ENCODE measurements around the gene MIS18A.
"Not testable (repeated sequence)": the region's sequence is repeated elsewhere in the genome, so short reads cannot be mapped to it uniquely, and the experiment has no call there.

Gene MIS18A, protein sequence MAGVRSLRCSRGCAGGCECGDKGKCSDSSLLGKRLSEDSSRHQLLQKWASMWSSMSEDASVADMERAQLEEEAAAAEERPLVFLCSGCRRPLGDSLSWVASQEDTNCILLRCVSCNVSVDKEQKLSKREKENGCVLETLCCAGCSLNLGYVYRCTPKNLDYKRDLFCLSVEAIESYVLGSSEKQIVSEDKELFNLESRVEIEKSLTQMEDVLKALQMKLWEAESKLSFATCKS

DNA sequence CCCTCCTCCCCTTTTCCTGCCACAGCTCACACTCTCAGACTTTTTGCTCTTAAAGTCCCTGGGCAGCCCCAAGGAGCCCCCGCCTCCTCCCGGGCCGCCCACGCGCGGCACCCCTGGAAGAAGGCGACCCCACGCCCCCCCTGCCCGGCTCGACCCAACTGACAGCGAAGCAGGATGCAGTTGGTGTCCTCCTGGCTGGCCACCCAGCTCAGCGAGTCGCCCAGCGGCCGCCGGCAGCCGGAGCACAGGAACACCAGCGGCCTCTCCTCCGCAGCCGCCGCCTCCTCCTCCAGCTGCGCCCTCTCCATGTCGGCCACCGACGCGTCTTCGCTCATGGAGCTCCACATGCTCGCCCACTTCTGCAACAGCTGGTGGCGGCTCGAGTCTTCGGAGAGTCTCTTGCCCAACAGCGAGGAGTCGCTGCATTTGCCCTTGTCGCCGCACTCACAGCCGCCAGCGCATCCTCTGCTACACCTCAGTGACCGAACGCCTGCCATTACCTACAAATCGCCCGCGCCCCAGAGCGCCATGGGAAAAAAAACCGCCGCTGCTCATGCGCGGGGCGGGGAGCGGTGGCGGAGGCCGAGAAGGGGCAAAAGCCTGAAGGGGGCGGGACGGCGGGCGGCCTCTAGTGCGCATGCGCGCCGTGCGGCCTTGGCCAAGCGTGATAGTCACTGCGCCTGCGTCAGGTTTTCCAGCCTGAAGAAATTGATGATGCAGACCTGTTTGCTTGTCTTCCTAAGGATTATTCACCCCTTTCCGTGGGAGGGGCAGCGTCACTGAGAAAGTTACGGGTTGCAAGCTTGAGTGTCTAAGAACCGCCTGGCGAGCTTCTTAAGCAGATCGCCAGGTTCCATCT, at the start of gene MIS18A:
TSS of gene MIS18A (minus strand) at position 532 of the 859 bp plus-strand sequence. CDS start at position 497, 35 bp downstream.
- DNase-seq, result peak; percentile 98

DNA sequence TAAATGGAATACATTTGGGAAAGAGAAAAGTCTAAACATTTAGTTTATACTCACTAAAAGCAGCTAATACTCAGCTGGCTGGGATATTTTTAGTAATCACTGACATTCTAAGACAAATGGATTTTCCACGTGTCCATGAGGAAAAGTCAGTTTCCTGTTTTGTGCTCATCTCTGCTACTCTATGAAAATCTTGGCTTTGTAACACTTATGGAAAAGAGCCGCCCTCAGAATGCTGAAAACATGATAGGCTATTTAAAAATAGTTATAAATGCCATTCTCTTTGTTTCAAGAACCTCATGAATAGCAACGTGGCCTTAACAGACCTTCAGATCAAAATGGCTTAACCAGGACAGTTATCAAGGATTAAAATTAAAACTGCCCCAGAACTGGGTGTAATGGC, 49.7 kb upstream of the MIS18A start:
- DNase-seq, result no peak

DNA sequence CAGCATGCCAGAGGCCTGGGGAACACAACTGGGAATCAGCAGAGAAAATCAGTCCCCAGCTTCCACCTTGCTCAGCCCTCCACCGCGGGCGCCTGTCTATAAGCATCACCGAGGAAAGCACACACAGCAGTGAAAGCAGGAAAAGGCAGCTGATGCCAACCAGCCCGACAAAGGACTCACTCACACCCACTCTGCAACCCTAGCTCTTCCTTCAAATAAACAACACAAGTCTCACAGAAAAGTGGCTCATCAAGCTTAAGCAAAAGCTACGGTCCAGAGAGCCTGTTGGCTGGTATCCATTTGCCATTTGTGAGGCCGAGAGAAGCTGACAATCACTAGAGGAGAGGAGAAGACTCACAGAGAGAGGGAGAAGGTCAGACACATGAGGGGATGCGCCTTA, 46.9 kb upstream of the MIS18A start:
- DNase-seq, result no peak

DNA sequence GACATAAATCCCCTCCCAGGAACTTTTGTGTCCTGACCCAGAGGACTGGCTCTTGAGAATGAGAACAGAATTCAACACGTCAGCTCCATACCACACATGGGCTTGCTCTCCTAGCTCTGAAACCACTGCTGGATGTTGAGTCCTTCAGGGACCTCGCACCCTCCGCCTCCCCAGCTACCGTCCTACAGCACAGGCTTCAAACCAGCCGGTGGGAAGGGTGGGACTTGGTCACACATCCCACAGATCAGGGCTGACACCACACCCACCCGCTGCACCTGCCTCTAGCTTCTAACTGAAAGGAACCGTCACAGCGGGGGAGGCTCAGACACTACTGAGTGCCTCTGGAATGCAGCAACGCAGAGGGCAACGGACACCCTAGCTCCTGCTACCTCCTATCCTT, 43.8 kb upstream of the MIS18A start:
- no peak for DNase-seq

DNA sequence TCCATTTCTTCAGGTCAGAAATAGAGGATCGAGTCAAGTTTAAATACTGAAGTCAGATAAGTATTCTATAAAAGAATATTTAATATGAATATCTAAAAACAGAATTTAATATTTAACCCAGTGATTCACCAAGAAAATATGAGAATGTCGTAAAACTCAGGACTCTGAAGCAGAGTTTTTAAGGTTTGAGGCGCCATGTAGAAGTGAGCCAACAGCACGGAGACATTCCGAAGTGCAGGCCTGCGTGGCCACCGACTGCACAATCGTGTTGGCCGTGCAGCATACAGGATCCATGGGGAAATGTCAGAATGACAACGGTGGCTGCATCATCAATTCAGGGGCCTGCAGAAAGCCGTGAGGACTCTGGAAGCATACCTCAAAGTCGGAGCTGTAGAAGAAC, 43.3 kb upstream of the MIS18A start:
- no peak for DNase-seq

DNA sequence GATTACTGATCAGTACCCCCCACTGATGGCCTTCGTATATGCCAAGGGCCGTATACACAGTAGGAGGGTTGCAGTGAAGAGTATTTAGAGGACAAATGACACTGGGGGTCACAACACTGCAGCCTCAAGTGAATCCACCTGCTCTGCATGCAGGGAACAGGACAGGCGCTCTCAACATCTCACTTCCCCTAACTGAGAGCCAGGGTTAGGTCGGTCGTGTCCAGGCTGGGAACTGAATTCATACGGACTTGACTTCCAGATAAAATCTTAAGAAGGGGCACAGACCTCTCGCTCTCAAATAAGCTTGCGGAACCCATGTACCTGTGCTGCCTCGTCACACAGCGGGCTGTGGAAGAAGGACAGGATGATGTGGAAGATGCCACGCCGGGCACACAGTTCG, 42.6 kb upstream of the MIS18A start:
- no peak for DNase-seq

DNA sequence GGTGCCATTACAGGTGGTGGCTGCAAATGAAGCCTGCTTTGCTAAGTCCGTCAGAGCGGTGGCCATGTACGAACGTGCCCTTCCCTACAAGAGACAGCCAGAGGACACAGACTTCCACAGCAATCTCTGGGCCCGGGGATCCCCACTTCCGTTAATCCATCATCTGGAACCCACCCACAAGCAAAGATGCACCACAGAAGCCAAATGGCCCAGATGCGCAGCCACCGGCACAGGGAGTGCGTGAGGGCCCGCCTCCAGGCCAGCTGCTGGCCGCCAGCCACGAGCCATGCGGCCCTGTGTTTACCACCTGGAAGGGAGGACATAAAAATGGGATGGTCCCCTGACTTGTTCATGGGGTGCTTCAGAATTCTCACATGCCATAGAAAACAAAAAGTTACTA, 41.9 kb upstream of the MIS18A start:
- DNase-seq, result no peak

DNA sequence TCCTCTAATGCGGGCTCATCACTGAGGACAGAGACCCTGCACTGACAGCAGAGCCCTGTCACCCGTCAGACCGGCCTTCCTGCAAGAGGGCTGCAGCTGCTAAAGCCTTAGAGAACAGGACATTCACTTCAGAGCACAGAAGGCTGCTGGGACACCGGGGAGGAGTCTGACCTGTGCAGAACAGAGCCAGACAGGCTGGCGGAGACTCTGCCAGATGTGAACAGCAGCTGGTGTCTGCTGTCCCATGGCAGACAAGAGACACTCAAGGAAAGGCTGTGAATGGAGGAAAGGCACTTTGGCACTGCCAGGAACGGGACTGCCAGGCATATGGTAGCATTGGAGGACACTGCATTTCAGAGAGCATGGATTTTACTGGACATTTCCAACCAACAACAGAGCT, 41.2 kb upstream of the MIS18A start:
- DNase-seq, result no peak

DNA sequence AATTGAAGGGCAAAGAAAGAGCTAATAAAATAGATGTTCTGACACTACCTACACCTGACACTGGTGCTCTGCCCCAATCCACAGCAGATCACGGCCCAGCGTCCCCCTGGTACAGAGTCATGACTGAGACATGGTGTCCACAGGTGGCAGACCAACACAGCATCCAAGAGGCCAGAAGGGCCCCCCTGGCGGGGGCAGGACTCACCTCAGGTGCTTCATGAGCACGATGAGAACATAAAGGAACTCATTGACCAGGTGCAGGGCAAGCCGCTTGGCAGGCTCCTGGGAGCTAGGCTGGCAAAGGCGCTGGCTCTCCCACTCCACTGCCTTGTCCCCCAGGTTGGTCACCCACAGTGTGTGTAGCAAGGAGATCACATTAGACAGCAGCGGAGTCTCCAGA, 40.2 kb upstream of the MIS18A start:
- no peak for DNase-seq

DNA sequence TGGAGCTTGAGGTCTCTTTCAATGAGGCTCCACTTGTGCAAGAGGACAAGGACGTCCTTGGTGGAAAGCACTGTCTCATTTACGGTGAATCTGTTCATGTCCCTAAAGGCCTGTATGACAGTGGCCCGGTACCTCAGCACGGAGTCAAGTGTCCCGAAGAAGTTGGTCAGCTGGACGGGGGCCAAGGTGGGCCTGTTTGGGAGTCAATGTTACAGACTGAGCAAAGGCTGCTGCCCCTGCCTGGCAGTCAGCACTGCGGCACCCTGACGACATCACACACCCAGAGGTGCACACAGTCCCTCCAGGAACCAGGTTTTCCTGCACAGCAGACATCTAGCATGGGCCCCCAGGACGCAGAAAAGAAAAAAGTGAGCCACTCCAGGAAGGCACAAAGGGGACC, 38.9 kb upstream of the MIS18A start:
- DNase-seq, result no peak

DNA sequence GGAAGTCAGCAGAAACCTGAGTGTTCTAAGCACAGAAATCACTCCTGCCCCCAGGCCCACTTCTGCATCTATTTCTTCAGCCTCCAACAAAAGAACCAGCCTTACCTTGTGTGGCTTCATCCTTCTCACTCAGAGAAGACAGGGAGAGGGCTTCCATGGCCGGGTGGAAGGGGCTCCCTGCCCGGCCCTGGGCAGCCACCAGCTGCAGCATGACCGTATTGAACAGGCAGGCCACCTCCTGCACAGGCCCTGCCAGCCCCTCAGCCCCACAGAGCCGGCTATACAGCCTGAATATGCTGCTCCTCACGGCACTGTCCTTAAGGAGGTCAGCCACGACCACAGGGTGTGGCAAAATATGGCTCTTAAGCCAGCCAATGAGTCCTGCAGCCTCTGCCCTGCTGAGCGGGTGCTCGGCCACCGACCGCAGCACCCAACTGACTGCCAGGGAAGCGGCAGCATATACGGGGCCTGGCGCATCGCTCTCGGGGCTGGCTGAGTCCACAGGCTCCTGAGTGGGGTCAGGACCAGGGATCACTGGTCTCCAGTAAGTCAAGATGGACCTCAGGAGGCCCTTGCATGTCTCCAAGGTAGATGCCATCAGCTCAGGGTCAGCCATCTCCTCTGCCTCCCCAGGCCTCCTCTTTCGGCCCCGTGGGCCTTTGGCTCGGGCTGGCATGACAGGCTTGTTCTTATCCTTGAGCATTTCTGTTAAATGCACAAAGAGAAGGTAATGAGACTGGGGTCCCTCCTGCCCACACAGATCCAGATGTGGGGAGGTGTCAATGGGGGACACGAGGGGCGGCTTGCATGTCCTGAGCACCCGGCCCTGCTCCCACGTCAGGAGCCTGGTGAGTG, 37.7 kb upstream of the MIS18A start:
- no peak for DNase-seq

DNA sequence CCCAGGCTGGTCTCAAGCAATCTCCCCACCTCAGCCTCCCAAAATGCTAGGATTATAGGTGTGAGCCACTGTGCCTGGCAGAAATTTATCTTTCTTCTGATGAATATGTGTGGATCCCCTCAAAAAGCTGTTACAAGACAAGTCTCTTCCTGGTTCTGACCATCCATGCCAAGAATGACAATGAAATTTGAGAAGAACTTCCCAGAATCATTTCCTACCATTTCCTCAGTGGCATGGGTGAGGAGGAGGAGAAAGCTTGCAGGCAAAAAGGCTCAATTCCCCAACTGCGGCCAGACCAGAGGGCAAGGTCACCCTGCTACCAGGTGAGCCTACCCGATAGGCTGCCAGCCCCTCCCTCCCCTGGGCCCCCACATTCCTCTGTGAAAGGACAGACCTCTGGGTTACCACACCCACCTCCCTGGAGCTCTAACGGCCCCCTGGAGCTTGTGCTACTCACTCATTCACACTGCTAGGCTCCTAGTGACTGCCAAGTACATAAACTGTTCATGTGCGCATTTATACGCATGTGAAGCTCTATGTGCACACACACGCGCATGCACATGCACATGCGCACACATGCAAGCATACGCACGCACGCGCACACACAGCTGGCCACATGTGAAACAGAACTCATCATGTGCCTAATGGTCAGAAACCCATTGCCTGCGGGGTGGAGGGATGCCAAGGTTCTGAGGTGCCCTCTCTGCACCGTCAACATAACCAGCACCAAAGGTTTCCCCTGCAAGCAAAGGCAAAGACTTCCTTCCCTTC, 36.8 kb upstream of the MIS18A start:
- DNase-seq, result no peak

DNA sequence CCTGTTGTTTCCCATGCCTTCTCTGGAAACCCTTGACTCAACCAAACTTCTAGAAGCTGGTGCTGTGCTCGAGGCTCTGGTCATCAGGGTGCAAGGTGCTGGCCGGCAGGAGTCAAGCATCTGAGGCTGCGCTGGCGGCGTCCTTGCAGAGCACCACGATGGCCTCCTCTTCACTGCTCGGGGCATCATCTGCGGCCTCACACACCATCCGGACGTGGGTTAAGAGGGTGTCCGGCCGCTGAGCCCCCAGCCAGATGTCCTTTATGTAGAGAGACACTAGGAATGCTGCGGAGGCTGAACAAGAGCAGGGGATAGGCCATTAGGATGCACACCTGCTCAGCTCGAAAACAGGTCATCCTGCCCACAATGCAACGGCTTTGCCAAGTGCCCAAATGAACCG, 36.0 kb upstream of the MIS18A start:
- no peak for DNase-seq

DNA sequence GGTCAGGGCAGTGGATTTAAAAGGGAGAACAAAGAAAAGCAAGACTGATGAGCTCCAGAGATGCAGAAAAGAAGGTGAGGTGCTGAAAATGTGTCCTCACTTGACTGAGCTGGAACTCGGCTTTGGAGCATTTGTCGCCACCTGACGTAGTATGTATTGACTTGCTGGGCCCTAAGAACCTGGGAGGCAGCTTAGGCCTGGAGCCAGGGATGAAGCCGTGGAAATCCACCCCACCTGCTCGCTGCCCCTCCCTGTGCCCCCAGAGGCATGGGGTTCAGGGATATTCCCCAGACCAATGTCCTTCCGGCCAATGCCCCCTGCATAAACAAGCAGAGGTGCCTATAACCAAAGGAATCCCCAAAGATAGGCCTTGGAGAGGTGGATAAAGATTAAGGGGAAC, 34.1 kb upstream of the MIS18A start:
- no peak for DNase-seq

DNA sequence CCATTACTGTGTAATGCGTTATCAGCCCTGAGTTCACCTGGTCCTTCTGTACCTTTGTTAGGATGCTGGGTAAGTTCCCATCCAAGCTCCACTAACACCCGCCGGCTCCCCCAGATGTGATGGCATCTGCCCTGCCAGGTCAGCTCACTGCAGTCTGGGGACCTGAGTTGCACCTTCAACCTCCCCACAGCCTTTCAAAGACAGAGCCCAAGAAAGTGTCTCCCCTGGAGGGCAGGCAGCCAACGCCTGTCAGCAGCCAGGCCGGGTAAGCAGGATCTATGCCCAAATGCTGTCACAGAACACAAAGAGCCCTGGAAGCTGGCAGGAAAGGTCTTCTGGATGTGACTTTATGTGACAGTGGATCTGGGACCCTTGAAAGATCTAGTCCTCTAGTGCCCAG, 33.5 kb upstream of the MIS18A start:
- no peak for DNase-seq

DNA sequence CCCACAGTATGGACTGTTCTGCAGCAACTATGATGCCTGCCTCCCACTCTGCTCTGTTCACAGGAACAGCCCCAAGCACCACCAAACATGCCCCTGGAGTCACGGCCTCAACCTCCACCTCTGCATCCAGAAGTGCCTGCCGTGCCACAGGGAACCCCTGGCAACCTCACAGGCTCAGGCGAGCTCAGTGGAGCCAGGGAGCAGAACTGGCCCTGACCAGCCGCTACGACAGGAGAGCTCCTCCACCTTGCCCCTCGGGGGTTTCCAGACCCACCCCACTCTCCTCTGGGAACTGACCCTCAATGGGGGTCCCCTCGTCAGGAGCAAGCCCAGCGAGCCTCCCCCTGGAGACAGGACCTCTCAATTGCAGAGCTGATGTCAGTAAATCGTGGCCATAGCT, 32.8 kb upstream of the MIS18A start:
- DNase-seq, result no peak

DNA sequence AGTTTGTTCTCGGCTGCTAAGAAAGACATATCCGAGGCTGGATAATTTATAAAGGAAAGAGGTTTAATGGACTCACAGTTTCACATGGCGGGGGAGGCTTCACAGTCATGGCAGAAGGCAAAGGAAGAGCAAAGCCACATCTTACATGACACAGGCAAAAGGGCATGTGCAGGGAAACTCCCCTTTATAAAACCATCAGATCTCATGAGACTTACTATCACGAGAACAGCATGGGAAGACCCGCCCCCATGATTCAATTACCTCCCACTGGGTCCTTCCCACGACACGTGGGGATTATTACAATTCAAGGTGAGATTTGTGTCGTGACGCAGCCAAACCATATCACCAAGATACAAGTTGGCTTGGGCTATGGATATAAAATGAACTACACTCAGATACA, 32.1 kb upstream of the MIS18A start:
- DNase-seq, result not testable (repeated sequence)

DNA sequence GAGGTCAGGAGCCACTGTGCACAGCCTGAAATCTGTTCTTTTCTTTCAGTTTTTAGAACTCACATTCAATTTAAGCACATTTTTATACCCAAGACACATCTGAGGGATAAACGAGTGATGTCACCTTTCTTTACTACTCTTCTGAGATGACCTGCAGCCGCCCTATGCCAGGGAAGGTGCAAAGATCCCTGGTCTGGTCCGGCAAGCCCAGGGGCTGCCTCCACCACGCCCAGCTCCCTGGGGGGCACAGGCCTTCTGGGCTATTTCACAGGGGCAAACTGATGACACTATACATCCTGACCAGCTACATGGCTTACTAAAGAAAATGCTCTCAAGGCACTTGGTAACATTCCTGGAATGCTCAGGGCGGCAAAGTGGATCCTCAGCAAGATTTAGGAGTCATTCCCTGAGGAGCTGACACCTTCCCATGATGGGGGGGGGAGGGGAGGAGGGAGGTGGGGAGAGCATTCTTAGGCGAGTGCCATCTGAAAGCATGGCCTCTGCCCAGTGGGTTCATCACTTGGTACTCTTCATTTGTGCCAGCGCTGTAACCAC, 31.1 kb upstream of the MIS18A start:
- no peak for DNase-seq

DNA sequence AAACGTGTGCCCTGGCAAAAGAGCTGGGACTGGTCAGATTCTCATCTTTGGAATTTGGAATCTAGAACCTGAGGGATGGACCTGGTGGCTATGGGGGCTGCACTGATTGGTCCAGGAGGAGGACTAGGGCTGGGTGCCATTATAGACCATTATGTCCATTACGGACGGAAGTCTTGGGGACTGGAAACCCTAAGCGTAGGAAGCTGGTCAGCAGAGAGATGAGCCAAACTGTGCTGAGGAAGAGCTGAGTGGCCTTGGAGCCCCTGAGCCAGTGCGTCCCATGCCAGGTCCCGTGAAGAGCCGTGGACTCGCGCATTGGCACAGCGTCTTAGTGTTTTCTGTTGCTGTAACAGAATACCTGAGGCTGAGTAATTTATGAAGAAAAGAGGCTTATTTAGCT, 29.8 kb upstream of the MIS18A start:
- no peak for DNase-seq

DNA sequence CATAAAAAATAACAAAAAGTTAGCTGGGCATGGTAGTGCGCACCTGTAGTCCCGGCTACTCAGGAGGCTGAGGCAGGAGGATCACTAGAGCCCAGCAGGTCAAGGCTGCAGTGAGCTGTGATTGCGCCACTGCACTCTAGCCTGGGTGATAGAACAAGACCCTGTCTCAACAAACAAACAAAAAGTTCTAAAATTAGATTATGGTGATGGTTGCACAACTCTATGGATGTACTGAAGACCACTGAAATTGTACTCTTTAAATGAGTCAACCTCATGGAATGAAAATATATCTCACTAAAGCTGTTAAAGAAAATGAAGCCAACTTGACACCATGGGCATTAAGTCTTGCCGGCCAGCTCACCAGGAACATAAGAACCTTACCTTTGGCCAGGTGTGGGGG, 28.9 kb upstream of the MIS18A start:
- no peak for DNase-seq

DNA sequence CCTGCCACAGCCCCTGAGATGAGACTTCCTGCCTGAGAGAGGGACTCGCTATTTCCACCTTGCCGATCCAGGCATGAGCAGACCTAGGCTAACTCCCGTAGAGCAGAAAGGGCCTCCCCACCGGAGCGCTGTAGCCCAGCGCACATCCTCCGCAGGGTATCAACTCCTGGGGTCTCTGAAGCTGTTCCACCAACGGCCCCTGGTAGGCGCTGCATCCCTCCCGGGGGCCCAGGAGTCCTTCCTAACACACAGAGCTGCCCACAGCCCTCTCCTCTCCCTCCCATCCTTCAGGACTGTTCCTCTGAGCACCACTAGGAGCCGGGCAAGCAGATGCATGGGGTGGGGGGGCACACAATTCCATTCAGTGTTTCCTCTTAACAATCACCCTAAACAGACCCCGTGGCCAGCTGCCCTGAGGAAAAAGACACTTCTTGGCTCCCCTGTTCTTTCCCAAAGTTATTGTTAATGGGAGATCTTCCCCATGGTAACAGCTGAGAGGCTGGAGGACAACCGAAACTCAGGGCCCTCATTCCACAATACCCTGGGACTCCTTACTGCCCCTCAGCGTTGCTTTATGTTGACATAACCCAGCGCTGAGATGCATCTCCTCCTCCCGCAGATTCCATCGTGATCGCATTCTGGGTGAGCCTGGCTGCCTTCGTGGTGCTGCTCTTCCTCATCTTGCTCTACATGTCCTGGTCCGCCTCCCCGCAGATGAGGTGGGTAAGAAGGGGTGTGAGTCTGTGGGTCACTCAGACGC, 27.4 kb upstream of the MIS18A start:
- no peak for DNase-seq

DNA sequence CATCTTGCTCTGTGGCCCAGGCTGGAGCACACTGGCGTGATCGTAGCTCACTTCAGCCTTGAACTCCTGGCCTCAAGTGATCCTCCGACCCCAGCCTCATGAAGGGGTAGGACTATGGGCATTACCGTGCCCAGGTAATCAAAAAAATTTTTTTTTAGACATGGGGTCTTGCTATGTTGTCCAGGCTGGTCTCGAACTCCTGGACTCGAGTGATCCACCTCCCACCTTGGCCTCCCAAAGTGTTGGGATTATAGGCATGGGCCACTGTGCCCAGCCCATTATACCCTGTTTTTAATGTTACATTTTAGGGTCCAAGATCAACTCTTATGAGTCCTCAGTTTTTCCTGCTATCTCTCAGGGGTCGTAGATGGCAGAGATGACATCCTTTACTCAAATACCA, 26.1 kb upstream of the MIS18A start:
- no peak for DNase-seq
